Fibroblast of lung (primary cell): ENCODE data around the gene GNE.

Experiments
- EZH2 ChIP-seq: IDR thresholded peaks from 2 replicates; pipeline ENCODE4 v1.5.1; 2012; ENCODE audit warnings: low read length, control low read depth, mild to moderate bottlenecking; ENCODE audit errors: missing control alignments
- TF ChIP-seq, protein P1 (sequence below), 2 donors: IDR thresholded peaks in 1 of 2; conservative IDR thresholded peaks in 1 of 2; 1 replicate in 1 of 2; 2 replicates in 1 of 2; pipeline ENCODE4 v1.5.1; 2011 to 2012; ENCODE audit warnings: low read length in 2 of 2, control low read depth in 1 of 2, inconsistent platforms in 1 of 2, low read depth in 1 of 2, mild to moderate bottlenecking in 1 of 2

DNA sequence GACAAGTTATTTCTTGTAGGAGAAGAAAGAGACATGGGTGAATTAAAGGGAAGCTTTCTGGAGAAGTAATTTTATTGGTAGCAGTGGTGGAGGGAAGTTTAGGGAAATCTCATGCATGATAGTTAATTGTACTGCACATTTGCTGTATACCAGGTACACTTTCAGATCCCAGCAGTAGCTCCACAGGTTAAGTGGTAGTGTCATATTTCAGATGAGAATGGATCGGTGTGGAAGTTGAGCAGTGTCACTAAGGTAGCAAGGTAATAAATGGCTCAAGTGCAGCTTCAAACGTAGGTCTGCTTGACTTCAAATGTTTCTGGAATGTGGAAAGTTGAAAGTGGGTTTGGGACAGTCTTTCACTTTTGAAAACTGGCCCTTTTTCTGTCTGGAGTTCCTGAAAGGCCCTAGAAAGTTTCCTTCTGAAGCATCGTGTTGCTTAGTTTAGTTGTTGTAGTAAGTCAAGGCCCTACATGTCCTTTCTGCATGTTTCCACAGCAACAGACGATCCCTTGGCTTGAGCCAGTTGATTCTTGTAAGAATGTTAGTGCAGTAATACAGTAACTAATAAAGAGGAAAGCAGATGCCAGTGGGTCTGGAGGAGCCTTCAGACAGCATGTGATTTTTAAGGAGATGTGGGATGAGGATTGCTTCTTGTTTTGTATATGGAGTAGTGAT is 63.8 kb downstream of the GNE start:
- TF ChIP-seq, protein P1, sequence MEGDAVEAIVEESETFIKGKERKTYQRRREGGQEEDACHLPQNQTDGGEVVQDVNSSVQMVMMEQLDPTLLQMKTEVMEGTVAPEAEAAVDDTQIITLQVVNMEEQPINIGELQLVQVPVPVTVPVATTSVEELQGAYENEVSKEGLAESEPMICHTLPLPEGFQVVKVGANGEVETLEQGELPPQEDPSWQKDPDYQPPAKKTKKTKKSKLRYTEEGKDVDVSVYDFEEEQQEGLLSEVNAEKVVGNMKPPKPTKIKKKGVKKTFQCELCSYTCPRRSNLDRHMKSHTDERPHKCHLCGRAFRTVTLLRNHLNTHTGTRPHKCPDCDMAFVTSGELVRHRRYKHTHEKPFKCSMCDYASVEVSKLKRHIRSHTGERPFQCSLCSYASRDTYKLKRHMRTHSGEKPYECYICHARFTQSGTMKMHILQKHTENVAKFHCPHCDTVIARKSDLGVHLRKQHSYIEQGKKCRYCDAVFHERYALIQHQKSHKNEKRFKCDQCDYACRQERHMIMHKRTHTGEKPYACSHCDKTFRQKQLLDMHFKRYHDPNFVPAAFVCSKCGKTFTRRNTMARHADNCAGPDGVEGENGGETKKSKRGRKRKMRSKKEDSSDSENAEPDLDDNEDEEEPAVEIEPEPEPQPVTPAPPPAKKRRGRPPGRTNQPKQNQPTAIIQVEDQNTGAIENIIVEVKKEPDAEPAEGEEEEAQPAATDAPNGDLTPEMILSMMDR (conservative IDR thresholded peaks at IDR 0.05 in 1 of 2, IDR thresholded peaks at IDR 0.05 in 1 of 2; ENCODE audit: low read depth in 1 of 2, low read length in 2 of 2): no peak
- no peak for TF ChIP-seq EZH2
